CD14-positive monocyte (primary cell): ENCODE measurements around the gene PPP1R3G. TPM values are rescaled to one million over a fixed set of nuclear protein-coding genes. Genes with fewer than 3 reads are reported as not detected.

Experiments
- DNase-seq, 3 donors: peaks; one replicate each; pipeline ENCODE4 v3.0.0-alpha.2; 2011 to 2022
- H2AFZ ChIP-seq: 2 replicates; pipeline ENCODE4 v1.6.0; 2012; ENCODE audit warnings: mild to moderate bottlenecking, low read depth, low read length, inconsistent platforms; ENCODE audit not compliant: insufficient read depth, poor library complexity, severe bottlenecking
- H3K27ac ChIP-seq, 2 donors: 1 replicate in 1 of 2; 2 replicates in 1 of 2; pipeline ENCODE4 v1.5.1; 2012 to 2013; ENCODE audit warnings: low read length in 2 of 2, control low read depth in 1 of 2, inconsistent platforms in 1 of 2, low read depth in 1 of 2, mild to moderate bottlenecking in 1 of 2
- H3K27me3 ChIP-seq, 2 donors: one replicate each; pipeline versions ENCODE4 v1.6.0 to v1.6.1; 2011 to 2013; ENCODE audit warnings: low read length in 2 of 2; ENCODE audit not compliant: control insufficient read depth in 2 of 2, insufficient read depth in 2 of 2
- H3K36me3 ChIP-seq, 2 donors: replicated peaks in 1 of 2; 1 replicate in 1 of 2; 2 replicates in 1 of 2; pipeline versions ENCODE4 v1.5.1 to v1.6.1; 2012 to 2013; ENCODE audit warnings: low read length in 2 of 2, control low read depth in 1 of 2, inconsistent platforms in 1 of 2, mild to moderate bottlenecking in 1 of 2; ENCODE audit not compliant: insufficient read depth in 2 of 2, control insufficient read depth in 1 of 2
- H3K4me1 ChIP-seq, 2 donors: 1 replicate in 1 of 2; 2 replicates in 1 of 2; pipeline versions ENCODE4 v1.5.1 to v1.6.1; 2012 to 2013; ENCODE audit warnings: low read length in 2 of 2, control low read depth in 1 of 2, inconsistent platforms in 1 of 2, mild to moderate bottlenecking in 1 of 2, moderate library complexity in 1 of 2; ENCODE audit not compliant: insufficient read depth in 2 of 2, control insufficient read depth in 1 of 2
- H3K4me2 ChIP-seq: replicated peaks from 2 replicates; pipeline ENCODE3; 2012; ENCODE audit warnings: low read length, moderate library complexity, mild to moderate bottlenecking; ENCODE audit not compliant: poor library complexity, severe bottlenecking; ENCODE audit errors: extremely low read depth
- H3K4me3 ChIP-seq, 3 experiments: fragments of 200-600 bp in 1 of 3; sonication (generic) in 1 of 3; replicated peaks in 1 of 3; 1 replicate in 2 of 3; 2 replicates in 1 of 3; pipeline ENCODE4 v1.5.1; 2011 to 2013; ENCODE audit warnings: low read length in 3 of 3, mild to moderate bottlenecking in 3 of 3, control low read depth in 2 of 3, low read depth in 2 of 3, inconsistent platforms in 1 of 3, moderate library complexity in 1 of 3
- H3K79me2 ChIP-seq: 2 replicates; pipeline ENCODE4 v1.6.0; 2012; ENCODE audit warnings: mild to moderate bottlenecking, control low read depth, inconsistent platforms, low read length, moderate library complexity; ENCODE audit not compliant: insufficient read depth
- H3K9ac ChIP-seq: 2 replicates; pipeline ENCODE4 v1.6.0; 2017; ENCODE audit warnings: low read length, mild to moderate bottlenecking; ENCODE audit not compliant: insufficient read depth, poor library complexity, severe bottlenecking
- H3K9me3 ChIP-seq, 2 donors: replicated peaks in 1 of 2; 1 replicate in 1 of 2; 2 replicates in 1 of 2; pipeline versions ENCODE4 v1.5.1 to v1.6.1; 2012 to 2013; ENCODE audit warnings: low read length in 2 of 2, control low read depth in 1 of 2; ENCODE audit not compliant: control insufficient read depth in 1 of 2, insufficient read depth in 1 of 2
- H4K20me1 ChIP-seq: 2 replicates; pipeline ENCODE4 v1.6.0; 2012; ENCODE audit warnings: mild to moderate bottlenecking, low read length, control low read depth, moderate library complexity; ENCODE audit not compliant: insufficient read depth
- H3K27ac Mint-ChIP-seq, 7 donors: one replicate each; pipeline ENCODE4 v1.8.0; 2020; ENCODE audit warnings: mild to moderate bottlenecking in 7 of 7, mixed read lengths in 7 of 7, moderate library complexity in 6 of 7, inconsistent platforms in 2 of 7
- H3K27me3 Mint-ChIP-seq, 3 donors: one replicate each; pipeline ENCODE4 v1.8.0; 2021 to 2022; ENCODE audit warnings: low read depth in 3 of 3, mild to moderate bottlenecking in 3 of 3, mixed read lengths in 3 of 3, moderate library complexity in 3 of 3, inconsistent platforms in 1 of 3
- H3K36me3 Mint-ChIP-seq, 2 donors: one replicate each; pipeline ENCODE4 v1.8.0; 2020; ENCODE audit warnings: mixed read lengths in 2 of 2, inconsistent platforms in 1 of 2, mild to moderate bottlenecking in 1 of 2
- H3K4me1 Mint-ChIP-seq: one replicate; pipeline ENCODE4 v1.8.0; 2020; ENCODE audit warnings: mild to moderate bottlenecking, mixed read lengths
- H3K4me3 Mint-ChIP-seq, 2 donors: one replicate each; pipeline ENCODE4 v1.8.0; 2020; ENCODE audit warnings: mild to moderate bottlenecking in 2 of 2, mixed read lengths in 2 of 2, moderate library complexity in 1 of 2
- H3K9me3 Mint-ChIP-seq, 7 donors: one replicate each; pipeline ENCODE4 v1.8.0; 2020 to 2022; ENCODE audit warnings: mixed read lengths in 7 of 7, mild to moderate bottlenecking in 6 of 7, moderate library complexity in 6 of 7, inconsistent platforms in 2 of 7
- CTCF ChIP-seq: fragments of 200-600 bp; IDR thresholded peaks from one replicate; pipeline ENCODE4 v1.8.0; 2022; ENCODE audit warnings: antibody characterized with exemption, mild to moderate bottlenecking
- WGBS: methylation state at CpG from one replicate; pipeline ENCODE4 v1.1.5; 2013; ENCODE audit warnings: missing lambda C conversion rate; ENCODE audit not compliant: insufficient coverage; 5-methylcytosine and 5-hydroxymethylcytosine counted together
- intact Hi-C, 2 donors: fragments of 100-400 bp; cut with micrococcal nuclease; formaldehyde crosslinking; loops; one replicate each; pipeline versions ENCODE4 v1.15.0 to v1.15.1; 2023
- polyA plus RNA-seq, 3 donors: library from polyadenylated mRNA; depleted of rRNA in 1 of 3; unstranded in 2 of 3; stranded (reverse) in 1 of 3; fragments of 300-500 nt in 2 of 3; fragments of >200 nt in 1 of 3; fragmentation: Illumina TruSeq in 2 of 3; gene quantifications; 1 replicate in 2 of 3; 2 replicates in 1 of 3; pipeline ENCODE4 v1.2.3, GENCODE V29; 2012 to 2021

Gene PPP1R3G
- polyA plus RNA-seq, 3 donors, result 0.13 to 0.15 (median 0.13) TPM

GRCh38 chr6:5107341-5107740 is 22.2 kb downstream of the PPP1R3G start:
- no peak overlapping the region for H3K27ac ChIP-seq
- H3K4me3 ChIP-seq, result no peak overlapping the region
- no peak overlapping the region for H3K9ac ChIP-seq
- no peaks in the 10 kb centered on the region for H3K9me3 ChIP-seq
- Mint-ChIP-seq H3K9me3 (no peaks in the 10 kb centered on the region), H3K36me3 (peaks cover 0 to 4% of the 10 kb centered on the region in 2 donors), H3K27me3 (peaks cover 0 to 1% (median 0%) of the 10 kb centered on the region in 3 donors), H3K4me1 (peaks cover 22% of the 10 kb centered on the region), H3K4me3 (no peak overlapping the region), H3K27ac (no peak overlapping the region)
- no peaks in the 10 kb centered on the region for H3K27me3 ChIP-seq
- H3K4me2 ChIP-seq, result no peak overlapping the region
- no peaks in the 10 kb centered on the region for H4K20me1 ChIP-seq
- 89% methylated on average over 7 of the region's 10 CpGs for WGBS
- no peaks in the 10 kb centered on the region for H3K4me1 ChIP-seq
- DNase-seq, result no peak
- no peaks in the 10 kb centered on the region for H3K36me3 ChIP-seq
- no peaks in the 10 kb centered on the region for H3K79me2 ChIP-seq
- no peak overlapping the region for H2AFZ ChIP-seq
- TF ChIP-seq CTCF, result no peak
- intact Hi-C loops, result no loop called here

- Mint-ChIP-seq H3K36me3 (peaks cover 0 to 4% of the 10 kb centered on the region in 2 donors), H3K4me3 (no peak overlapping the region), H3K4me1 (peaks cover 15% of the 10 kb centered on the region), H3K27me3 (peaks cover 0 to 1% (median 0%) of the 10 kb centered on the region in 3 donors), H3K9me3 (no peaks in the 10 kb centered on the region), H3K27ac (no peak overlapping the region)
- Histone ChIP-seq H3K27me3 (no peaks in the 10 kb centered on the region), H3K4me1 (no peaks in the 10 kb centered on the region), H2AFZ (no peak overlapping the region), H3K4me3 (no peak overlapping the region), H3K9me3 (no peaks in the 10 kb centered on the region), H3K79me2 (no peaks in the 10 kb centered on the region), H3K27ac (no peak overlapping the region), H3K36me3 (no peaks in the 10 kb centered on the region), H3K4me2 (no peak overlapping the region), H3K9ac (no peak overlapping the region), H4K20me1 (no peaks in the 10 kb centered on the region)
- TF ChIP-seq CTCF, result no peak
- WGBS, result 94% methylated on average over 3 of the region's 9 CpGs
- intact Hi-C loops, result no loop called here
- DNase-seq, result no peak
Measured at GRCh38 chr6:5108068-5108467, 22.9 kb downstream of the PPP1R3G start.
